H1 (cell line): ENCODE measurements around the gene ZNFX1. TPM values are rescaled to one million over a fixed set of nuclear protein-coding genes. Genes with fewer than 3 reads are reported as not detected.
A peak's percentile ranks its signal among the peaks of the same experiment; 100 is the strongest.

Experiments used
- ASH2L ChIP-seq: fragments of 200-600, 300-600 bp; sonication (generic); IDR thresholded peaks from one replicate; pipeline ENCODE4 v1.7.1; 2017; ENCODE audit warnings: low read length
- BRCA1 ChIP-seq: IDR thresholded peaks from 2 replicates; pipeline ENCODE4 v1.6.1; 2012; ENCODE audit warnings: low read depth, low read length, improper control_type of control experiment
- CHD1 ChIP-seq: IDR thresholded peaks from 2 replicates; pipeline ENCODE4 v1.6.1; 2012; ENCODE audit warnings: low read depth, low read length, improper control_type of control experiment
- CTBP2 ChIP-seq: IDR thresholded peaks from 2 replicates; pipeline ENCODE4 v1.7.0; 2011; ENCODE audit warnings: borderline replicate concordance, mild to moderate bottlenecking, moderate library complexity, mixed read lengths, low read length; ENCODE audit not compliant: insufficient read depth, insufficient read length
- KDM4A ChIP-seq: IDR thresholded peaks from one replicate; pipeline ENCODE4 v1.7.1; 2012; ENCODE audit warnings: low read depth, mild to moderate bottlenecking, moderate library complexity, low read length, inconsistent platforms; ENCODE audit not compliant: severe bottlenecking
- PHF8 ChIP-seq: fragments of 200-600 bp; sonication (generic); conservative IDR thresholded peaks from 2 replicates; pipeline ENCODE4 v1.7.1; 2012; ENCODE audit warnings: low read depth, mild to moderate bottlenecking, inconsistent platforms, low read length, moderate library complexity
- POLR2AphosphoS5 ChIP-seq: IDR thresholded peaks from 2 replicates; pipeline ENCODE4 v1.6.1; 2011; ENCODE audit warnings: low read depth, low read length
- RBBP5 ChIP-seq: IDR thresholded peaks from 2 replicates; pipeline ENCODE4 v1.7.1; 2012; ENCODE audit warnings: low read depth, mild to moderate bottlenecking, inconsistent platforms, low read length, moderate library complexity, borderline replicate concordance
- TAF1 ChIP-seq: IDR thresholded peaks from 2 replicates; pipeline ENCODE4 v1.6.1; 2011; ENCODE audit warnings: mild to moderate bottlenecking, low read depth, low read length
- polyA plus RNA-seq, 7 experiments: library from polyadenylated mRNA; depleted of rRNA in 3 of 7; stranded (reverse) in 5 of 7; unstranded in 2 of 7; fragments of >200 nt in 5 of 7; fragments of 200-250 nt in 2 of 7; gene quantifications; 1 replicate in 5 of 7; 2 replicates in 1 of 7; 4 replicates in 1 of 7; pipeline versions ENCODE4 v1.2.1 to v1.2.3, GENCODE V29; 2011 to 2013; ENCODE audit warnings: missing spikeins in 2 of 7, mixed read lengths in 2 of 7
- total RNA-seq: library from RNA; stranded (reverse); fragmentation: NEBNext Ultra II Directional; extraction: Animal tissue kit (Norgen Biotek cat#: 25700); gene quantifications from 2 replicates; pipeline ENCODE4 v1.2.1, GENCODE V29; 2021
- TF ChIP-seq, protein P1 (sequence below): fragments of 300-600 bp; sonication (generic); IDR thresholded peaks from 2 replicates; pipeline ENCODE4 v1.7.1; 2012; ENCODE audit warnings: low read length, moderate library complexity, mild to moderate bottlenecking, inconsistent platforms; ENCODE audit not compliant: insufficient replicate concordance

The ZNFX1 gene
- total and polyA plus RNA-seq, 2 of the 8 experiments (the other 6 are each of a cell fraction or from before 2014, with no cell fraction given), result 3.1 to 11.3 TPM

DNA sequence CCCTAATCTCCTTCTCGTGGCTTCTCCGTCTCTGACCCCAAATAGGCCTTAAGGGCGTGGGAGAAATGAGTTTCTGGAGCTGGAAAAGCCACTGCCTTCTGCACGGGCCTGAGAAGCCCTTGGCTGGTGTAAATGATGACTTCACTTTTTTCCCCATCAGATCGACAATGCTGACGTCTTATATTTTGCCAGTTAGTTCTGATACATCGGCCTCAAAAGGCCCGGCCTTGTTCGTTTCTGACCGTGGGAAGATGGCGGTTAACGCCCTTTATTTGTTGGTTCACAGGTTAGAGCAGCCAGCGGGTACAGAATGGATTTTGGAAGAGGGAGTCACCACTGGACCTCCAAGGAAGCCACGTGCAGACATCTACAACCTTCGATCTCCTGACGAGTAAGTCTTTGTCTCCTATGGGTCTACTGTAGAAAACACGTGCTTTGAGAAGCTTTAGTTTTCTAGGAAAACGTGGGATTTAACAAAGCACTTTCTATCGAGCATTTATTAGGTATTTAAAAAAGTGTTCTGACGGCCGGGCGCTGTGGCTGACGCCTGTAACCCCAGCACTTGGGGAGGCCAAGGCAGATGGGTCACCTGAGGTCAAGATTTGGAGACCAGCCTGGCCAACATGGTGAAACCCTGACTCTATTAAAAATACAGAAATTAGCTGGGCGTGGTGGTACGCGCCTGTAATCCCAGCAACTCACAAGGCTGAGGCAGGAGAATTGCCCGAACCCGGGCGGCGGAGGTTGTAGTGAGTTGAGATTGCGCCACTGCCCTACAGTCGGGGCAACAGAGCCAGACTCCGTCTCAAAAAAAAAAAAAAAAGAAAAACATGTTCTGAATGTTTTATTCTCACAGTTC, 1.2 kb upstream of the ZNFX1 start (continued):
- TF ChIP-seq, protein P1, sequence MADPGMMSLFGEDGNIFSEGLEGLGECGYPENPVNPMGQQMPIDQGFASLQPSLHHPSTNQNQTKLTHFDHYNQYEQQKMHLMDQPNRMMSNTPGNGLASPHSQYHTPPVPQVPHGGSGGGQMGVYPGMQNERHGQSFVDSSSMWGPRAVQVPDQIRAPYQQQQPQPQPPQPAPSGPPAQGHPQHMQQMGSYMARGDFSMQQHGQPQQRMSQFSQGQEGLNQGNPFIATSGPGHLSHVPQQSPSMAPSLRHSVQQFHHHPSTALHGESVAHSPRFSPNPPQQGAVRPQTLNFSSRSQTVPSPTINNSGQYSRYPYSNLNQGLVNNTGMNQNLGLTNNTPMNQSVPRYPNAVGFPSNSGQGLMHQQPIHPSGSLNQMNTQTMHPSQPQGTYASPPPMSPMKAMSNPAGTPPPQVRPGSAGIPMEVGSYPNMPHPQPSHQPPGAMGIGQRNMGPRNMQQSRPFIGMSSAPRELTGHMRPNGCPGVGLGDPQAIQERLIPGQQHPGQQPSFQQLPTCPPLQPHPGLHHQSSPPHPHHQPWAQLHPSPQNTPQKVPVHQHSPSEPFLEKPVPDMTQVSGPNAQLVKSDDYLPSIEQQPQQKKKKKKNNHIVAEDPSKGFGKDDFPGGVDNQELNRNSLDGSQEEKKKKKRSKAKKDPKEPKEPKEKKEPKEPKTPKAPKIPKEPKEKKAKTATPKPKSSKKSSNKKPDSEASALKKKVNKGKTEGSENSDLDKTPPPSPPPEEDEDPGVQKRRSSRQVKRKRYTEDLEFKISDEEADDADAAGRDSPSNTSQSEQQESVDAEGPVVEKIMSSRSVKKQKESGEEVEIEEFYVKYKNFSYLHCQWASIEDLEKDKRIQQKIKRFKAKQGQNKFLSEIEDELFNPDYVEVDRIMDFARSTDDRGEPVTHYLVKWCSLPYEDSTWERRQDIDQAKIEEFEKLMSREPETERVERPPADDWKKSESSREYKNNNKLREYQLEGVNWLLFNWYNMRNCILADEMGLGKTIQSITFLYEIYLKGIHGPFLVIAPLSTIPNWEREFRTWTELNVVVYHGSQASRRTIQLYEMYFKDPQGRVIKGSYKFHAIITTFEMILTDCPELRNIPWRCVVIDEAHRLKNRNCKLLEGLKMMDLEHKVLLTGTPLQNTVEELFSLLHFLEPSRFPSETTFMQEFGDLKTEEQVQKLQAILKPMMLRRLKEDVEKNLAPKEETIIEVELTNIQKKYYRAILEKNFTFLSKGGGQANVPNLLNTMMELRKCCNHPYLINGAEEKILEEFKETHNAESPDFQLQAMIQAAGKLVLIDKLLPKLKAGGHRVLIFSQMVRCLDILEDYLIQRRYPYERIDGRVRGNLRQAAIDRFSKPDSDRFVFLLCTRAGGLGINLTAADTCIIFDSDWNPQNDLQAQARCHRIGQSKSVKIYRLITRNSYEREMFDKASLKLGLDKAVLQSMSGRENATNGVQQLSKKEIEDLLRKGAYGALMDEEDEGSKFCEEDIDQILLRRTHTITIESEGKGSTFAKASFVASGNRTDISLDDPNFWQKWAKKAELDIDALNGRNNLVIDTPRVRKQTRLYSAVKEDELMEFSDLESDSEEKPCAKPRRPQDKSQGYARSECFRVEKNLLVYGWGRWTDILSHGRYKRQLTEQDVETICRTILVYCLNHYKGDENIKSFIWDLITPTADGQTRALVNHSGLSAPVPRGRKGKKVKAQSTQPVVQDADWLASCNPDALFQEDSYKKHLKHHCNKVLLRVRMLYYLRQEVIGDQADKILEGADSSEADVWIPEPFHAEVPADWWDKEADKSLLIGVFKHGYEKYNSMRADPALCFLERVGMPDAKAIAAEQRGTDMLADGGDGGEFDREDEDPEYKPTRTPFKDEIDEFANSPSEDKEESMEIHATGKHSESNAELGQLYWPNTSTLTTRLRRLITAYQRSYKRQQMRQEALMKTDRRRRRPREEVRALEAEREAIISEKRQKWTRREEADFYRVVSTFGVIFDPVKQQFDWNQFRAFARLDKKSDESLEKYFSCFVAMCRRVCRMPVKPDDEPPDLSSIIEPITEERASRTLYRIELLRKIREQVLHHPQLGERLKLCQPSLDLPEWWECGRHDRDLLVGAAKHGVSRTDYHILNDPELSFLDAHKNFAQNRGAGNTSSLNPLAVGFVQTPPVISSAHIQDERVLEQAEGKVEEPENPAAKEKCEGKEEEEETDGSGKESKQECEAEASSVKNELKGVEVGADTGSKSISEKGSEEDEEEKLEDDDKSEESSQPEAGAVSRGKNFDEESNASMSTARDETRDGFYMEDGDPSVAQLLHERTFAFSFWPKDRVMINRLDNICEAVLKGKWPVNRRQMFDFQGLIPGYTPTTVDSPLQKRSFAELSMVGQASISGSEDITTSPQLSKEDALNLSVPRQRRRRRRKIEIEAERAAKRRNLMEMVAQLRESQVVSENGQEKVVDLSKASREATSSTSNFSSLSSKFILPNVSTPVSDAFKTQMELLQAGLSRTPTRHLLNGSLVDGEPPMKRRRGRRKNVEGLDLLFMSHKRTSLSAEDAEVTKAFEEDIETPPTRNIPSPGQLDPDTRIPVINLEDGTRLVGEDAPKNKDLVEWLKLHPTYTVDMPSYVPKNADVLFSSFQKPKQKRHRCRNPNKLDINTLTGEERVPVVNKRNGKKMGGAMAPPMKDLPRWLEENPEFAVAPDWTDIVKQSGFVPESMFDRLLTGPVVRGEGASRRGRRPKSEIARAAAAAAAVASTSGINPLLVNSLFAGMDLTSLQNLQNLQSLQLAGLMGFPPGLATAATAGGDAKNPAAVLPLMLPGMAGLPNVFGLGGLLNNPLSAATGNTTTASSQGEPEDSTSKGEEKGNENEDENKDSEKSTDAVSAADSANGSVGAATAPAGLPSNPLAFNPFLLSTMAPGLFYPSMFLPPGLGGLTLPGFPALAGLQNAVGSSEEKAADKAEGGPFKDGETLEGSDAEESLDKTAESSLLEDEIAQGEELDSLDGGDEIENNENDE, result no peak
- TF ChIP-seq RBBP5, result no peak
- no peak for TF ChIP-seq CTBP2
- TF ChIP-seq TAF1, result no peak
- TF ChIP-seq KDM4A, result no peak
- peak; percentile 55; the same call in 1 of the 2 replicates for TF ChIP-seq CHD1
- TF ChIP-seq PHF8, result no peak; the same call in 1 of the 2 replicates
- no peak for TF ChIP-seq BRCA1
- TF ChIP-seq POLR2AphosphoS5, result peak; percentile 11
- no peak for TF ChIP-seq ASH2L
